RCC 7860 (cell line): Measurements from ENCODE around the gene BOD1L1.

ENCODE experiments used
- DNase-seq: peaks from one replicate; pipeline ENCODE4 v3.0.0-alpha.2; 2015; ENCODE audit warnings: low spot score
- FAIRE-seq: peaks from 2 replicates; lab custom pipeline; 2012; peaks lifted over from hg19 to GRCh38; lab: Jason Lieb, UNC

The BOD1L1 gene

GRCh38 chr4:13627606-13628311, at the start of gene BOD1L1:
BOD1L1 (minus strand) TSS chr4:13627725; CDS start chr4:13627587, 138 bp downstream.
- FAIRE-seq (no peak), DNase-seq (peak; percentile 84)

GRCh38 chr4:13674971-13675370, 47.4 kb upstream of the BOD1L1 start:
- FAIRE-seq, result no peak
- DNase-seq, result no peak

- DNase-seq (no peak), FAIRE-seq (no peak)
Measured at GRCh38 chr4:13673167-13673566, 45.6 kb upstream of the BOD1L1 start.

- FAIRE-seq (no peak), DNase-seq (no peak)
Measured at GRCh38 chr4:13670456-13671160, 43.1 kb upstream of the BOD1L1 start.

- no peak for DNase-seq
- no peak for FAIRE-seq
Measured at GRCh38 chr4:13665701-13666660, 38.5 kb upstream of the BOD1L1 start.

- FAIRE-seq (no peak), DNase-seq (no peak)
Measured at GRCh38 chr4:13659341-13660070, 32.0 kb upstream of the BOD1L1 start.

GRCh38 chr4:13656569-13657405, 29.3 kb upstream of the BOD1L1 start:
- DNase-seq, result peak; percentile 16
- no peak for FAIRE-seq

GRCh38 chr4:13654162-13654797, 26.8 kb upstream of the BOD1L1 start:
- DNase-seq (peak; percentile 31), FAIRE-seq (no peak)

- no peak for DNase-seq
- FAIRE-seq, result no peak
Measured at GRCh38 chr4:13653766-13654161, 26.2 kb upstream of the BOD1L1 start.

- FAIRE-seq (no peak), DNase-seq (no peak)
Measured at GRCh38 chr4:13647031-13647430, 19.5 kb upstream of the BOD1L1 start.

- DNase-seq, result no peak
- FAIRE-seq, result no peak
Measured at GRCh38 chr4:13645075-13645474, 17.6 kb upstream of the BOD1L1 start.

GRCh38 chr4:13642170-13642950, 14.8 kb upstream of the BOD1L1 start:
- DNase-seq (no peak), FAIRE-seq (no peak)

- FAIRE-seq (no peak), DNase-seq (no peak)
Measured at GRCh38 chr4:13641084-13641483, 13.6 kb upstream of the BOD1L1 start.

GRCh38 chr4:13640149-13640940, 12.8 kb upstream of the BOD1L1 start:
- peak; percentile 38 for FAIRE-seq

GRCh38 chr4:13635286-13635799, 7.8 kb upstream of the BOD1L1 start:
- DNase-seq, result no peak
- no peak for FAIRE-seq

More at GRCh38 chr4:13640149-13640940, 12.8 kb upstream of the BOD1L1 start:
- DNase-seq, result peak; percentile 29

- DNase-seq, result no peak
- no peak for FAIRE-seq
Measured at GRCh38 chr4:13633671-13634070, 6.1 kb upstream of the BOD1L1 start.

GRCh38 chr4:13627178-13627605, 333 bp downstream of the BOD1L1 start:
- DNase-seq (peak; percentile 6), FAIRE-seq (no peak)
